ENCODE data around the gene GTF2A1L.

DNA sequence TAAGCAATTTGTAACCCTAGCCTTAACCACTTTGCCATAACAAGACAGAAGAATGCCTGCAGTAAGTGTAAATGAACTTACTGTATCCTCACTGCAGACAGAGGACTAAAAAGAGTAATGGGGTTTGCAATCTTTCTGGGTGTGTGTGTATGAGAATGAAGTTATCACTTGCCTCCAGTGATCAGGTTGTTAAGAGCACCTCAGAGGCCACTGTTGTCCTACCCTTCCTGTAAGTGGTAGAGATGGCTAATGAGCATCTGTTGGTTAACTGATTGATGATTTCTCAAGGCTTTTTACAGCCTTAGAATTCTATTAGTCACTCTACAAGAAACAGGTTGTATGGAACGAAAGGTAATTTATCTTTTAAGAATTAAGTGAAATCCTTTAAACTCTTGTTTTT lies 27.6 kb upstream of the GTF2A1L start:
- TF ChIP-seq POLR2A (IDR thresholded peaks at IDR 0.05) (no peak), POLR2AphosphoS5 (IDR thresholded peaks at IDR 0.05) (no peak)
- TF ChIP-seq, protein P1, sequence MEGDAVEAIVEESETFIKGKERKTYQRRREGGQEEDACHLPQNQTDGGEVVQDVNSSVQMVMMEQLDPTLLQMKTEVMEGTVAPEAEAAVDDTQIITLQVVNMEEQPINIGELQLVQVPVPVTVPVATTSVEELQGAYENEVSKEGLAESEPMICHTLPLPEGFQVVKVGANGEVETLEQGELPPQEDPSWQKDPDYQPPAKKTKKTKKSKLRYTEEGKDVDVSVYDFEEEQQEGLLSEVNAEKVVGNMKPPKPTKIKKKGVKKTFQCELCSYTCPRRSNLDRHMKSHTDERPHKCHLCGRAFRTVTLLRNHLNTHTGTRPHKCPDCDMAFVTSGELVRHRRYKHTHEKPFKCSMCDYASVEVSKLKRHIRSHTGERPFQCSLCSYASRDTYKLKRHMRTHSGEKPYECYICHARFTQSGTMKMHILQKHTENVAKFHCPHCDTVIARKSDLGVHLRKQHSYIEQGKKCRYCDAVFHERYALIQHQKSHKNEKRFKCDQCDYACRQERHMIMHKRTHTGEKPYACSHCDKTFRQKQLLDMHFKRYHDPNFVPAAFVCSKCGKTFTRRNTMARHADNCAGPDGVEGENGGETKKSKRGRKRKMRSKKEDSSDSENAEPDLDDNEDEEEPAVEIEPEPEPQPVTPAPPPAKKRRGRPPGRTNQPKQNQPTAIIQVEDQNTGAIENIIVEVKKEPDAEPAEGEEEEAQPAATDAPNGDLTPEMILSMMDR (IDR thresholded peaks at IDR 0.05 in 8 of 11, conservative IDR thresholded peaks at IDR 0.05 in 3 of 11) = no peak
